IMR-90 (cell line): ENCODE results near the gene FNDC10. TPM values are rescaled to one million over a fixed set of nuclear protein-coding genes. Genes with fewer than 3 reads are reported as not detected.

Experiments used
- ATAC-seq: fragments of 200-7000 bp; cut with Tn5 transposase; 2 replicates; pipeline ENCODE4 v1.9.1; 2020; ENCODE audit warnings: low read depth, mild to moderate bottlenecking, moderate library complexity
- BruUV-seq: library from RNA; stranded (reverse); fragments of 400-500 nt; replicated peaks from 2 replicates; lab custom pipeline; 2021; lab: Mats Ljungman, UMichigan
- CTCF ChIA-PET: fragments of 300-600 bp; formaldehyde crosslinking; extraction: SDS; loops from one replicate; lab custom pipeline; 2021; ENCODE audit warnings: antibody characterized with exemption; lab: Yijun Ruan, JAX
- POLR2A ChIA-PET: fragments of 300-600 bp; sonication (Branson Sonifier 250); formaldehyde crosslinking; loops from one replicate; lab custom pipeline; 2022; ENCODE audit warnings: antibody characterized with exemption; ENCODE audit not compliant: unreplicated experiment; lab: Charles Lee
- DNase-seq: peaks from one replicate; pipeline ENCODE4 v3.0.0; 2013
- H2AFZ ChIP-seq: replicated peaks from 2 replicates; pipeline ENCODE3; 2013; ENCODE audit warnings: low read length, mild to moderate bottlenecking; ENCODE audit not compliant: poor library complexity
- H2AK5ac ChIP-seq: 2 replicates; pipeline ENCODE4 v1.6.1; 2013; ENCODE audit warnings: low read depth, low read length, inconsistent platforms
- H2AK9ac ChIP-seq: replicated peaks from 2 replicates; pipeline ENCODE3; 2013; ENCODE audit warnings: mild to moderate bottlenecking, low read depth, low read length, moderate library complexity; ENCODE audit not compliant: poor library complexity
- H2BK120ac ChIP-seq: 2 replicates; pipeline ENCODE4 v1.6.1; 2013; ENCODE audit warnings: low read depth, low read length, inconsistent platforms
- H2BK15ac ChIP-seq: 3 replicates; pipeline ENCODE4 v1.6.1; 2013; ENCODE audit warnings: low read depth, low read length, inconsistent platforms
- H2BK20ac ChIP-seq: 2 replicates; pipeline ENCODE4 v1.6.1; 2013; ENCODE audit warnings: low read depth, mild to moderate bottlenecking, inconsistent platforms, low read length, moderate library complexity
- H2BK5ac ChIP-seq: 2 replicates; pipeline ENCODE4 v1.6.1; 2013; ENCODE audit warnings: mild to moderate bottlenecking, low read depth, low read length, inconsistent platforms; ENCODE audit not compliant: poor library complexity, severe bottlenecking
- H3K14ac ChIP-seq: replicated peaks from 2 replicates; pipeline ENCODE4 v1.6.1; 2013; ENCODE audit warnings: low read depth, low read length, inconsistent platforms
- H3K18ac ChIP-seq: 2 replicates; pipeline ENCODE4 v1.6.1; 2013; ENCODE audit warnings: low read depth, low read length, control low read depth
- H3K23ac ChIP-seq: 2 replicates; pipeline ENCODE4 v1.6.1; 2013; ENCODE audit warnings: low read depth, low read length, inconsistent platforms
- H3K27ac ChIP-seq: 2 replicates; pipeline ENCODE4 v1.5.1; 2013; ENCODE audit warnings: mild to moderate bottlenecking, control low read depth, low read length; ENCODE audit not compliant: insufficient read depth
- H3K27me3 ChIP-seq: 2 replicates; pipeline ENCODE4 v1.6.1; 2013; ENCODE audit warnings: low read length; ENCODE audit not compliant: control insufficient read depth, insufficient read depth
- H3K36me3 ChIP-seq: 2 replicates; pipeline ENCODE4 v1.6.1; 2013; ENCODE audit warnings: low read length, mixed read lengths; ENCODE audit not compliant: control insufficient read depth, insufficient read depth
- H3K4ac ChIP-seq: 2 replicates; pipeline ENCODE4 v1.6.1; 2013; ENCODE audit warnings: low read depth, low read length, inconsistent platforms
- H3K4me1 ChIP-seq: 2 replicates; pipeline ENCODE4 v1.6.1; 2013; ENCODE audit warnings: low read length, mixed read lengths; ENCODE audit not compliant: control insufficient read depth, insufficient read depth
- H3K4me2 ChIP-seq: 2 replicates; pipeline ENCODE4 v1.6.1; 2013; ENCODE audit warnings: low read depth, mild to moderate bottlenecking, control low read depth, low read length, moderate library complexity
- H3K4me3 ChIP-seq: 2 replicates; pipeline ENCODE4 v1.5.1; 2013; ENCODE audit warnings: low read depth, mild to moderate bottlenecking, control low read depth, low read length, moderate library complexity; ENCODE audit not compliant: insufficient read depth
- H3K56ac ChIP-seq: 2 replicates; pipeline ENCODE4 v1.6.1; 2013; ENCODE audit warnings: low read length, inconsistent platforms; ENCODE audit not compliant: insufficient read depth; ENCODE audit errors: extremely low read depth
- H3K79me1 ChIP-seq, 2 experiments: 2 replicates each; pipeline ENCODE4 v1.6.1; 2013; ENCODE audit warnings: low read length in 2 of 2, inconsistent platforms in 1 of 2, low read depth in 1 of 2
- H3K9ac ChIP-seq: 2 replicates; pipeline ENCODE4 v1.6.1; 2013; ENCODE audit warnings: low read depth, low read length, control low read depth
- H3K9me1 ChIP-seq: 2 replicates; pipeline ENCODE4 v1.6.1; 2013; ENCODE audit warnings: low read length, inconsistent platforms; ENCODE audit not compliant: insufficient read depth
- H3K9me3 ChIP-seq: 2 replicates; pipeline ENCODE4 v1.6.1; 2013; ENCODE audit warnings: low read length; ENCODE audit not compliant: control insufficient read depth, insufficient read depth
- H4K20me1 ChIP-seq: 2 replicates; pipeline ENCODE4 v1.6.1; 2013; ENCODE audit warnings: low read length, inconsistent platforms; ENCODE audit not compliant: insufficient read depth
- H4K5ac ChIP-seq: 2 replicates; pipeline ENCODE4 v1.6.1; 2013; ENCODE audit warnings: mild to moderate bottlenecking, low read depth, low read length, control low read depth
- H4K8ac ChIP-seq, 2 experiments: 2 replicates each; pipeline ENCODE4 v1.6.1; 2013; ENCODE audit warnings: low read depth in 2 of 2, low read length in 2 of 2, control low read depth in 1 of 2, inconsistent platforms in 1 of 2
- H4K91ac ChIP-seq: 2 replicates; pipeline ENCODE4 v1.6.1; 2013; ENCODE audit warnings: low read depth, low read length, inconsistent platforms; ENCODE audit not compliant: insufficient read depth
- BHLHE40 ChIP-seq: fragments of 150-350 bp; IDR thresholded peaks from 2 replicates; pipeline ENCODE4 v1.6.1; 2016; ENCODE audit warnings: mild to moderate bottlenecking, low read depth, low read length
- CEBPB ChIP-seq: IDR thresholded peaks from 2 replicates; pipeline ENCODE4 v1.6.1; 2012; ENCODE audit warnings: low read depth, low read length, improper control_type of control experiment
- CHD1 ChIP-seq: IDR thresholded peaks from 2 replicates; pipeline ENCODE4 v1.6.1; 2012; ENCODE audit warnings: low read depth, low read length, improper control_type of control experiment
- CTCF ChIP-seq: conservative IDR thresholded peaks from 2 replicates; pipeline ENCODE4 v1.5.1; 2012; ENCODE audit warnings: mild to moderate bottlenecking, low read depth, low read length, improper control_type of control experiment
- ELK1 ChIP-seq: fragments of 150-350 bp; IDR thresholded peaks from 2 replicates; pipeline ENCODE4 v1.6.1; 2016; ENCODE audit warnings: low read depth, mild to moderate bottlenecking, low read length, moderate library complexity, borderline replicate concordance
- FOS ChIP-seq: fragments of 150-350 bp; IDR thresholded peaks from 2 replicates; pipeline ENCODE4 v1.6.1; 2016; ENCODE audit warnings: low read depth, low read length
- MAFK ChIP-seq: IDR thresholded peaks from 2 replicates; pipeline ENCODE4 v1.6.1; 2012; ENCODE audit warnings: low read depth, low read length, improper control_type of control experiment
- MAZ ChIP-seq: IDR thresholded peaks from 2 replicates; pipeline ENCODE4 v1.6.1; 2012; ENCODE audit warnings: low read depth, mild to moderate bottlenecking, low read length, improper control_type of control experiment, moderate library complexity, borderline replicate concordance
- MXI1 ChIP-seq: IDR thresholded peaks from 2 replicates; pipeline ENCODE4 v1.6.1; 2012; ENCODE audit warnings: low read depth, mild to moderate bottlenecking, low read length, moderate library complexity, borderline replicate concordance
- NFE2L2 ChIP-seq: fragments of 150-350 bp; IDR thresholded peaks from 2 replicates; pipeline ENCODE4 v1.6.1; 2016; ENCODE audit warnings: low read depth, mild to moderate bottlenecking, low read length
- POLR2A ChIP-seq: IDR thresholded peaks from 2 replicates; pipeline ENCODE4 v1.6.1; 2012; ENCODE audit warnings: mild to moderate bottlenecking, low read depth, low read length
- RAD21 ChIP-seq: IDR thresholded peaks from 2 replicates; pipeline ENCODE4 v1.6.1; 2012; ENCODE audit warnings: low read length, improper control_type of control experiment
- RCOR1 ChIP-seq: IDR thresholded peaks from 2 replicates; pipeline ENCODE4 v1.6.1; 2012; ENCODE audit warnings: mild to moderate bottlenecking, low read length, improper control_type of control experiment; ENCODE audit not compliant: insufficient replicate concordance
- RFX5 ChIP-seq: IDR thresholded peaks from 2 replicates; pipeline ENCODE4 v1.8.0; 2012; ENCODE audit warnings: low read depth, mild to moderate bottlenecking, low read length, moderate library complexity
- SMC3 ChIP-seq: fragments of 150-350 bp; IDR thresholded peaks from 2 replicates; pipeline ENCODE4 v1.6.1; 2016; ENCODE audit warnings: low read depth, mild to moderate bottlenecking, antibody characterized with exemption, low read length, moderate library complexity
- USF2 ChIP-seq: fragments of 150-350 bp; IDR thresholded peaks from 2 replicates; pipeline ENCODE4 v1.6.1; 2017; ENCODE audit warnings: mild to moderate bottlenecking, antibody characterized with exemption, low read length, low read depth
- WGBS, 2 experiments: methylation state at CpG; one replicate each; pipeline versions ENCODE4 v1.1.5 to v1.1.7; 2013; ENCODE audit warnings: missing lambda C conversion rate in 2 of 2; ENCODE audit not compliant: insufficient read length in 1 of 2; ENCODE audit errors: extremely low coverage in 2 of 2; 5-methylcytosine and 5-hydroxymethylcytosine counted together
- dilution Hi-C: fragments of 300-500 bp; cut with HindIII; formaldehyde crosslinking; loops from one replicate; pipeline ENCODE4 v1.14.3; 2018; ENCODE audit warnings: low sequenced_read_pairs; ENCODE audit not compliant: unreplicated experiment
- in situ Hi-C: fragments of 300-500 bp; cut with MboI; formaldehyde crosslinking; loops from 3 replicates; pipeline ENCODE4 v1.14.3; 2019; ENCODE audit warnings: low sequenced_read_pairs, inconsistent platforms, mixed read lengths
- intact Hi-C: fragments of 100-400 bp; cut with micrococcal nuclease; formaldehyde crosslinking; loops from 2 replicates; pipeline ENCODE4 v1.10.0; 2022
- polyA plus RNA-seq, 3 experiments: library from polyadenylated mRNA; depleted of rRNA; stranded (reverse); fragments of >200 nt; gene quantifications; 2 replicates each; pipeline ENCODE4 v1.2.3, GENCODE V29; 2012; ENCODE audit warnings: low replicate concordance in 1 of 3
- total RNA-seq: library from RNA; depleted of rRNA; stranded (reverse); fragments of >200 nt; gene quantifications from 2 replicates; pipeline ENCODE4 v1.2.3, GENCODE V29; 2012

Gene FNDC10
- total and polyA plus RNA-seq, 2 of the 4 experiments (the other 2 are of a cell fraction) = 0.36 to 5.8 TPM

GRCh38 chr1:1596493-1597274 is 3.3 kb downstream of the FNDC10 start:
- H3K56ac ChIP-seq = no peak overlapping the region
- no peak for ATAC-seq
- H3K4me1 ChIP-seq = peaks cover 10% of the 10 kb centered on the region; the same call in 1 of the 2 replicates
- H3K27me3 ChIP-seq = peaks cover 24% of the 10 kb centered on the region
- no peaks in the 10 kb centered on the region for H3K36me3 ChIP-seq
- H2AK5ac ChIP-seq = no peak overlapping the region
- H3K23ac ChIP-seq = no peak overlapping the region
- H4K20me1 ChIP-seq = no peaks in the 10 kb centered on the region
- no peak overlapping the region for H4K5ac ChIP-seq
- no peak overlapping the region for H2BK5ac ChIP-seq
- WGBS, 2 experiments = 30% methylated on average over 12 of the region's 12 CpGs; no CpG with 5 or more reads in 1 of the 2 experiments
- dilution Hi-C loops = no loop called here
- no peak overlapping the region for H3K4me3 ChIP-seq
- peak overlapping the region; percentile 14 for H2AFZ ChIP-seq
- TF ChIP-seq ELK1 (no peak), MXI1 (no peak), CTCF (no peak), RFX5 (no peak), RCOR1 (no peak), MAZ (no peak), BHLHE40 (no peak), CEBPB (no peak), NFE2L2 (no peak), MAFK (no peak), CHD1 (no peak), USF2 (no peak), RAD21 (no peak), FOS (no peak), POLR2A (no peak), SMC3 (no peak)
- intact Hi-C loops = no loop called here
- no peaks in the 10 kb centered on the region for H3K79me1 ChIP-seq
- no peak for DNase-seq
- ChIA-PET CTCF (no interaction called here), POLR2A (no interaction called here)
- no peak overlapping the region for H3K9ac ChIP-seq
- H3K4me2 ChIP-seq = no peak overlapping the region
- no peak overlapping the region for H4K8ac ChIP-seq
- no peak overlapping the region for H2BK15ac ChIP-seq
- in situ Hi-C loops = no loop called here
- no peaks in the 10 kb centered on the region for H3K9me1 ChIP-seq
- BruUV-seq = no TSS peak
- H2BK120ac ChIP-seq = no peak overlapping the region
- H2AK9ac ChIP-seq = no peak overlapping the region
- no peak overlapping the region for H2BK20ac ChIP-seq
- H3K14ac ChIP-seq = no peak overlapping the region
- no peak overlapping the region for H3K27ac ChIP-seq
- H4K91ac ChIP-seq = no peak overlapping the region
- no peak overlapping the region for H3K18ac ChIP-seq
- no peak overlapping the region for H3K4ac ChIP-seq
- no peaks in the 10 kb centered on the region for H3K9me3 ChIP-seq
